ENCODE data around the gene DACH1. TPM values are rescaled to one million over a fixed set of nuclear protein-coding genes. Genes with fewer than 3 reads are reported as not detected.

The DACH1 gene
- total and polyA plus RNA-seq, 2 of the 13 experiments (the other 11 are each of a cell fraction or from before 2014, with no cell fraction given), result not detected

GRCh38 chr13:71681901-71682613 lies 184.9 kb downstream of the DACH1 start:
- H2AFZ ChIP-seq (ENCODE audit: low read length), result no peak overlapping the region
- TF ChIP-seq, protein P1, sequence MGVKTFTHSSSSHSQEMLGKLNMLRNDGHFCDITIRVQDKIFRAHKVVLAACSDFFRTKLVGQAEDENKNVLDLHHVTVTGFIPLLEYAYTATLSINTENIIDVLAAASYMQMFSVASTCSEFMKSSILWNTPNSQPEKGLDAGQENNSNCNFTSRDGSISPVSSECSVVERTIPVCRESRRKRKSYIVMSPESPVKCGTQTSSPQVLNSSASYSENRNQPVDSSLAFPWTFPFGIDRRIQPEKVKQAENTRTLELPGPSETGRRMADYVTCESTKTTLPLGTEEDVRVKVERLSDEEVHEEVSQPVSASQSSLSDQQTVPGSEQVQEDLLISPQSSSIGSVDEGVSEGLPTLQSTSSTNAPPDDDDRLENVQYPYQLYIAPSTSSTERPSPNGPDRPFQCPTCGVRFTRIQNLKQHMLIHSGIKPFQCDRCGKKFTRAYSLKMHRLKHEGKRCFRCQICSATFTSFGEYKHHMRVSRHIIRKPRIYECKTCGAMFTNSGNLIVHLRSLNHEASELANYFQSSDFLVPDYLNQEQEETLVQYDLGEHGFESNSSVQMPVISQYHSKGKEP (CRISPR knock-in tag; IDR thresholded peaks at IDR 0.05), result no peak
- TF ChIP-seq THRA (CRISPR knock-in tag; IDR thresholded peaks at IDR 0.05; ENCODE audit: borderline replicate concordance), result no peak
- TF ChIP-seq, protein P2, sequence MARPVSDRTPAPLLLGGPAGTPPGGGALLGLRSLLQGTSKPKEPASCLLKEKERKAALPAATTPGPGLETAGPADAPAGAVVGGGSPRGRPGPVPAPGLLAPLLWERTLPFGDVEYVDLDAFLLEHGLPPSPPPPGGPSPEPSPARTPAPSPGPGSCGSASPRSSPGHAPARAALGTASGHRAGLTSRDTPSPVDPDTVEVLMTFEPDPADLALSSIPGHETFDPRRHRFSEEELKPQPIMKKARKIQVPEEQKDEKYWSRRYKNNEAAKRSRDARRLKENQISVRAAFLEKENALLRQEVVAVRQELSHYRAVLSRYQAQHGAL (CRISPR knock-in tag; IDR thresholded peaks at IDR 0.05; ENCODE audit: not compliant biosample characterization), result no peak
- no peak for TF ChIP-seq ZBTB3 (CRISPR knock-in tag; IDR thresholded peaks at IDR 0.05; ENCODE audit: borderline replicate concordance, low read depth)
- TF ChIP-seq HNRNPH1 (optimal IDR thresholded peaks at IDR 0.05; ENCODE audit: low read depth, low read length), result no peak
- no peak for TF ChIP-seq ZNF879 (CRISPR knock-in tag; IDR thresholded peaks at IDR 0.05)
- no peak for TF ChIP-seq ZNF260 (CRISPR knock-in tag; IDR thresholded peaks at IDR 0.05; ENCODE audit: borderline replicate concordance, low read depth)
- TF ChIP-seq ZNF614 (CRISPR knock-in tag; IDR thresholded peaks at IDR 0.05; ENCODE audit: borderline replicate concordance), result no peak
- TF ChIP-seq ZNF556 (CRISPR knock-in tag; IDR thresholded peaks at IDR 0.05; ENCODE audit: borderline replicate concordance), result no peak
- TF ChIP-seq JUN (CRISPR knock-in tag; IDR thresholded peaks at IDR 0.05), result no peak
- TF ChIP-seq, protein P3, sequence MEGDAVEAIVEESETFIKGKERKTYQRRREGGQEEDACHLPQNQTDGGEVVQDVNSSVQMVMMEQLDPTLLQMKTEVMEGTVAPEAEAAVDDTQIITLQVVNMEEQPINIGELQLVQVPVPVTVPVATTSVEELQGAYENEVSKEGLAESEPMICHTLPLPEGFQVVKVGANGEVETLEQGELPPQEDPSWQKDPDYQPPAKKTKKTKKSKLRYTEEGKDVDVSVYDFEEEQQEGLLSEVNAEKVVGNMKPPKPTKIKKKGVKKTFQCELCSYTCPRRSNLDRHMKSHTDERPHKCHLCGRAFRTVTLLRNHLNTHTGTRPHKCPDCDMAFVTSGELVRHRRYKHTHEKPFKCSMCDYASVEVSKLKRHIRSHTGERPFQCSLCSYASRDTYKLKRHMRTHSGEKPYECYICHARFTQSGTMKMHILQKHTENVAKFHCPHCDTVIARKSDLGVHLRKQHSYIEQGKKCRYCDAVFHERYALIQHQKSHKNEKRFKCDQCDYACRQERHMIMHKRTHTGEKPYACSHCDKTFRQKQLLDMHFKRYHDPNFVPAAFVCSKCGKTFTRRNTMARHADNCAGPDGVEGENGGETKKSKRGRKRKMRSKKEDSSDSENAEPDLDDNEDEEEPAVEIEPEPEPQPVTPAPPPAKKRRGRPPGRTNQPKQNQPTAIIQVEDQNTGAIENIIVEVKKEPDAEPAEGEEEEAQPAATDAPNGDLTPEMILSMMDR (CRISPR knock-in tag; IDR thresholded peaks at IDR 0.05), result no peak
- no peak for TF ChIP-seq ZNF713 (CRISPR knock-in tag; IDR thresholded peaks at IDR 0.05)
- no peak for TF ChIP-seq ZNF572 (CRISPR knock-in tag; IDR thresholded peaks at IDR 0.05)
- no peak for TF ChIP-seq TCF7 (IDR thresholded peaks at IDR 0.05; ENCODE audit: low read depth)
- ChIA-PET POLR2A (no interaction called here), CTCF (ENCODE audit: low intra/inter-chr PET ratio, low total read pairs) (no interaction called here)
- H3K36me3 ChIP-seq (replicated peaks in 1 of 2; ENCODE audit: control insufficient read depth in 1 of 2, insufficient read depth in 2 of 2, low read length in 2 of 2), result no peaks in the 10 kb centered on the region
- intact Hi-C loops (cut with micrococcal nuclease; ENCODE audit: unreplicated experiment), result no loop called here
- 5% methylated on average over 6 of the region's 6 CpGs for WGBS (ENCODE audit: low lambda C conversion rate)
- no peak overlapping the region for H3K4me2 ChIP-seq (ENCODE audit: low read depth, low read length)
- no peak overlapping the region for H3K4me3 ChIP-seq (replicated peaks in 1 of 3; ENCODE audit: insufficient read depth in 1 of 3, low read depth in 2 of 3, low read length in 3 of 3)
- no peaks in the 10 kb centered on the region for H3K79me2 ChIP-seq (ENCODE audit: insufficient read depth, low read length)
- DNase-seq (ENCODE audit: low spot score) (no peak), ATAC-seq (no peak), FAIRE-seq (no peak)
- H3K9ac ChIP-seq (ENCODE audit: insufficient read depth, low read depth, low read length), result no peak overlapping the region
- H4K20me1 ChIP-seq (ENCODE audit: insufficient read depth, low read length), result no peaks in the 10 kb centered on the region
- no peaks in the 10 kb centered on the region for H3K4me1 ChIP-seq (ENCODE audit: insufficient read depth, low read length)
- H3K27me3 ChIP-seq (ENCODE audit: control insufficient read depth in 1 of 2, insufficient read depth in 2 of 2, low read length in 2 of 2), result no peaks in the 10 kb centered on the region
- H3K9me3 ChIP-seq (ENCODE audit: low read length), result no peaks in the 10 kb centered on the region
- in situ Hi-C loops (cut with HindIII; ENCODE audit: extremely low pct_ligation_motif_present, low pct_unique_long_range_greater_than_20kb), result no loop called here
- BruUV-seq (replicated peaks), result no TSS peak
- no peak overlapping the region for H3K27ac ChIP-seq (ENCODE audit: extremely low read length, insufficient read depth, low read length)

All from HepG2 (cell line).